H1 (cell line): ENCODE results near the gene ZNF469. TPM values are rescaled to one million over a fixed set of nuclear protein-coding genes. Genes with fewer than 3 reads are reported as not detected.

ENCODE experiments used
- CTCF ChIA-PET: fragments of 300-600 bp; sonication (Branson Sonifier 250); formaldehyde crosslinking; loops from one replicate; lab custom pipeline; 2021; ENCODE audit not compliant: partially characterized antibody; lab: Charles Lee
- POLR2A ChIA-PET: fragments of 300-600 bp; sonication (Branson Sonifier 250); formaldehyde crosslinking; loops from one replicate; lab custom pipeline; 2021; ENCODE audit warnings: inconsistent platforms; ENCODE audit not compliant: partially characterized antibody; lab: Charles Lee
- DNase-seq, 2 experiments: peaks; one replicate each; pipeline versions ENCODE4 v3.0.0 to v3.0.0-alpha.2; 2010 to 2022; ENCODE audit warnings: low spot score in 2 of 2, low read depth in 1 of 2, mixed read lengths in 1 of 2
- FAIRE-seq: peaks from 2 replicates; lab custom pipeline; 2011; peaks lifted over from hg19 to GRCh38; lab: Jason Lieb, UNC
- H2AFZ ChIP-seq: 2 replicates; pipeline ENCODE4 v1.8.1; 2012; ENCODE audit warnings: low read length, inconsistent platforms
- H2AK5ac ChIP-seq: 2 replicates; pipeline ENCODE4 v1.6.1; 2013; ENCODE audit warnings: low read depth, low read length
- H2BK120ac ChIP-seq: replicated peaks from 2 replicates; pipeline ENCODE3; 2013; ENCODE audit warnings: low read depth, low read length, inconsistent platforms
- H2BK12ac ChIP-seq: 2 replicates; pipeline ENCODE4 v1.6.1; 2013; ENCODE audit warnings: low read depth, low read length
- H2BK15ac ChIP-seq: 2 replicates; pipeline ENCODE4 v1.6.1; 2013; ENCODE audit warnings: low read length
- H2BK20ac ChIP-seq: 2 replicates; pipeline ENCODE4 v1.6.1; 2013; ENCODE audit warnings: low read length
- H2BK5ac ChIP-seq: 2 replicates; pipeline ENCODE4 v1.6.1; 2013; ENCODE audit warnings: low read depth, low read length
- H3K14ac ChIP-seq: 2 replicates; pipeline ENCODE4 v1.6.1; 2013; ENCODE audit warnings: inconsistent platforms; ENCODE audit not compliant: insufficient read length
- H3K18ac ChIP-seq: 2 replicates; pipeline ENCODE4 v1.6.1; 2013; ENCODE audit warnings: low read length; ENCODE audit errors: extremely low read depth
- H3K23ac ChIP-seq: 2 replicates; pipeline ENCODE4 v1.6.1; 2013; ENCODE audit warnings: inconsistent platforms; ENCODE audit not compliant: insufficient read length
- H3K23me2 ChIP-seq: 2 replicates; pipeline ENCODE4 v1.6.1; 2013; ENCODE audit warnings: low read depth, low read length
- H3K27ac ChIP-seq: 2 replicates; pipeline ENCODE4 v1.6.1; 2011; ENCODE audit warnings: low read depth, low read length, inconsistent platforms
- H3K27me3 ChIP-seq, 4 experiments: replicated peaks in 1 of 4; 1 replicate in 1 of 4; 2 replicates in 3 of 4; pipeline versions ENCODE4 v1.6.1 to v1.8.1; 2011 to 2013; ENCODE audit warnings: low read length in 3 of 4, mild to moderate bottlenecking in 3 of 4, inconsistent platforms in 2 of 4, mixed read lengths in 2 of 4, moderate library complexity in 1 of 4; ENCODE audit not compliant: control insufficient read depth in 3 of 4, insufficient read depth in 3 of 4; ENCODE audit errors: extremely low read depth in 1 of 4
- H3K36me3 ChIP-seq, 4 experiments: 2 replicates each; pipeline versions ENCODE4 v1.6.1 to v1.8.1; 2011 to 2013; ENCODE audit warnings: mild to moderate bottlenecking in 4 of 4, low read length in 3 of 4, moderate library complexity in 2 of 4, control low read depth in 1 of 4, inconsistent platforms in 1 of 4; ENCODE audit not compliant: insufficient read depth in 4 of 4, control insufficient read depth in 2 of 4
- H3K4ac ChIP-seq: replicated peaks from 2 replicates; pipeline ENCODE3; 2013; ENCODE audit warnings: low read length, low read depth, mixed read lengths, inconsistent platforms; ENCODE audit not compliant: insufficient read length
- H3K4me1 ChIP-seq, 4 experiments: replicated peaks in 1 of 4; 1 replicate in 1 of 4; 2 replicates in 3 of 4; pipeline versions ENCODE4 v1.6.1 to v1.8.1; 2011 to 2013; ENCODE audit warnings: low read length in 3 of 4, inconsistent platforms in 2 of 4, mixed read lengths in 1 of 4; ENCODE audit not compliant: insufficient read depth in 4 of 4, control insufficient read depth in 3 of 4
- H3K4me2 ChIP-seq, 2 experiments: 2 replicates each; pipeline versions ENCODE4 v1.6.1 to v1.8.1; 2011 to 2013; ENCODE audit warnings: low read depth in 2 of 2, low read length in 2 of 2, control low read depth in 1 of 2, inconsistent platforms in 1 of 2, mild to moderate bottlenecking in 1 of 2; ENCODE audit not compliant: insufficient read depth in 1 of 2
- H3K4me3 ChIP-seq, 4 experiments: fragments of 200-600, 300-600 bp in 1 of 4; sonication (generic), shearing (Covaris generic), sonication (Bioruptor Twin) in 1 of 4; 2 replicates each; pipeline versions ENCODE4 v1.5.1 to v1.8.1; 2011 to 2016; ENCODE audit warnings: low read length in 4 of 4, low read depth in 3 of 4, control low read depth in 2 of 4, inconsistent platforms in 2 of 4, mild to moderate bottlenecking in 2 of 4, mixed read lengths in 1 of 4, moderate library complexity in 1 of 4; ENCODE audit not compliant: insufficient read depth in 2 of 4; ENCODE audit errors: extremely low read depth in 1 of 4
- H3K56ac ChIP-seq: replicated peaks from 2 replicates; pipeline ENCODE3; 2013; ENCODE audit warnings: low read depth, mild to moderate bottlenecking, mixed read lengths, low read length, inconsistent platforms; ENCODE audit not compliant: insufficient read length
- H3K79me1 ChIP-seq: 2 replicates; pipeline ENCODE4 v1.6.1; 2013; ENCODE audit warnings: low read depth, low read length, control low read depth
- H3K79me2 ChIP-seq, 2 experiments: 2 replicates each; pipeline versions ENCODE4 v1.6.1 to v1.8.1; 2012 to 2013; ENCODE audit warnings: low read length in 2 of 2, mild to moderate bottlenecking in 2 of 2, inconsistent platforms in 1 of 2; ENCODE audit not compliant: insufficient read depth in 2 of 2, control insufficient read depth in 1 of 2
- H3K9ac ChIP-seq, 4 experiments: replicated peaks in 1 of 4; 1 replicate in 1 of 4; 2 replicates in 3 of 4; pipeline versions ENCODE4 v1.6.1 to v1.8.1; 2011 to 2013; ENCODE audit warnings: low read depth in 3 of 4, low read length in 3 of 4, control low read depth in 2 of 4, mild to moderate bottlenecking in 2 of 4, moderate library complexity in 2 of 4, inconsistent platforms in 1 of 4; ENCODE audit errors: extremely low read depth in 1 of 4
- H3K9me3 ChIP-seq, 2 experiments: 2 replicates each; pipeline versions ENCODE4 v1.6.1 to v1.8.1; 2012 to 2013; ENCODE audit warnings: mild to moderate bottlenecking in 2 of 2, moderate library complexity in 2 of 2, control low read depth in 1 of 2, inconsistent platforms in 1 of 2, low read depth in 1 of 2, low read length in 1 of 2, mixed read lengths in 1 of 2; ENCODE audit not compliant: insufficient read depth in 2 of 2
- H4K20me1 ChIP-seq, 2 experiments: replicated peaks in 1 of 2; 2 replicates each; pipeline versions ENCODE3 to v1.8.1; 2011 to 2013; ENCODE audit warnings: inconsistent platforms in 2 of 2, low read length in 2 of 2, mild to moderate bottlenecking in 1 of 2; ENCODE audit not compliant: insufficient read depth in 2 of 2, control insufficient read depth in 1 of 2
- H4K5ac ChIP-seq: 2 replicates; pipeline ENCODE4 v1.6.1; 2013; ENCODE audit warnings: low read length, low read depth, mixed read lengths, inconsistent platforms; ENCODE audit not compliant: insufficient read length
- H4K8ac ChIP-seq: 2 replicates; pipeline ENCODE4 v1.8.0; 2013; ENCODE audit warnings: mild to moderate bottlenecking, moderate library complexity, low read length, inconsistent platforms; ENCODE audit not compliant: insufficient read depth; ENCODE audit errors: extremely low read depth
- H4K91ac ChIP-seq: replicated peaks from 2 replicates; pipeline ENCODE3; 2013; ENCODE audit warnings: low read length, mixed read lengths, inconsistent platforms; ENCODE audit not compliant: insufficient read length
- BCL11A ChIP-seq, 2 experiments: IDR thresholded peaks; one replicate each; pipeline ENCODE4 v1.6.1; 2011; ENCODE audit warnings: low read depth in 2 of 2, low read length in 2 of 2, mild to moderate bottlenecking in 2 of 2
- CEBPB ChIP-seq: IDR thresholded peaks from 2 replicates; pipeline ENCODE4 v1.6.1; 2012; ENCODE audit warnings: low read depth, low read length
- CREB1 ChIP-seq: IDR thresholded peaks from 2 replicates; pipeline ENCODE4 v1.6.1; 2012; ENCODE audit warnings: inconsistent platforms
- CTBP2 ChIP-seq: IDR thresholded peaks from 2 replicates; pipeline ENCODE4 v1.7.0; 2011; ENCODE audit warnings: borderline replicate concordance, mild to moderate bottlenecking, moderate library complexity, mixed read lengths, low read length; ENCODE audit not compliant: insufficient read depth, insufficient read length
- EP300 ChIP-seq, 2 experiments: IDR thresholded peaks; 1 replicate in 1 of 2; 2 replicates in 1 of 2; pipeline ENCODE4 v1.6.1; 2011 to 2012; ENCODE audit warnings: low read depth in 2 of 2, low read length in 2 of 2, mild to moderate bottlenecking in 2 of 2, borderline replicate concordance in 1 of 2, inconsistent platforms in 1 of 2, moderate library complexity in 1 of 2
- FOSL1 ChIP-seq: IDR thresholded peaks from 2 replicates; pipeline ENCODE4 v1.6.1; 2011; ENCODE audit warnings: mild to moderate bottlenecking, low read depth, low read length, moderate library complexity; ENCODE audit not compliant: insufficient read depth
- JUND ChIP-seq: IDR thresholded peaks from 2 replicates; pipeline ENCODE4 v1.6.1; 2011; ENCODE audit warnings: mild to moderate bottlenecking, improper control_type of control experiment, low read length
- KDM5A ChIP-seq: fragments of 200-600 bp; IDR thresholded peaks from 2 replicates; pipeline ENCODE4 v1.7.1; 2012; ENCODE audit warnings: mild to moderate bottlenecking, low read length, inconsistent platforms, mixed read lengths
- RXRA ChIP-seq: IDR thresholded peaks from 2 replicates; pipeline ENCODE4 v1.6.1; 2011; ENCODE audit warnings: low read depth, mild to moderate bottlenecking, low read length, moderate library complexity; ENCODE audit not compliant: insufficient read depth
- SIN3A ChIP-seq, 2 experiments: IDR thresholded peaks in 1 of 2; conservative IDR thresholded peaks in 1 of 2; 2 replicates each; pipeline ENCODE4 v1.6.1; 2011 to 2012; ENCODE audit warnings: low read length in 2 of 2, improper control_type of control experiment in 1 of 2, low read depth in 1 of 2, mild to moderate bottlenecking in 1 of 2
- SRF ChIP-seq: IDR thresholded peaks from 2 replicates; pipeline ENCODE4 v1.6.1; 2011; ENCODE audit warnings: mild to moderate bottlenecking, low read depth, low read length, moderate library complexity
- WGBS, 2 experiments: shearing (Covaris generic) in 1 of 2; methylation state at CpG; one replicate each; pipeline versions ENCODE4 v1.1.6 to v1.1.7; 2013 to 2015; ENCODE audit warnings: low lambda C conversion rate in 2 of 2, mixed read lengths in 2 of 2, inconsistent platforms in 1 of 2, low coverage in 1 of 2, missing lambda C conversion rate in 1 of 2; ENCODE audit not compliant: insufficient replicate concordance in 2 of 2, insufficient coverage in 1 of 2, insufficient read length in 1 of 2; ENCODE audit errors: extremely low coverage in 1 of 2, missing lambda C conversion rate in 1 of 2; 5-methylcytosine and 5-hydroxymethylcytosine counted together
- polyA plus RNA-seq, 7 experiments: library from polyadenylated mRNA; depleted of rRNA in 3 of 7; stranded (reverse) in 5 of 7; unstranded in 2 of 7; fragments of >200 nt in 5 of 7; fragments of 200-250 nt in 2 of 7; gene quantifications; 1 replicate in 5 of 7; 2 replicates in 1 of 7; 4 replicates in 1 of 7; pipeline versions ENCODE4 v1.2.1 to v1.2.3, GENCODE V29; 2011 to 2013; ENCODE audit warnings: missing spikeins in 2 of 7, mixed read lengths in 2 of 7
- total RNA-seq: library from RNA; stranded (reverse); fragmentation: NEBNext Ultra II Directional; extraction: Animal tissue kit (Norgen Biotek cat#: 25700); gene quantifications from 2 replicates; pipeline ENCODE4 v1.2.1, GENCODE V29; 2021

Gene ZNF469
- total and polyA plus RNA-seq, 2 of the 8 experiments (the other 6 are each of a cell fraction or from before 2014, with no cell fraction given), result 0.30 to 1.8 TPM

DNA sequence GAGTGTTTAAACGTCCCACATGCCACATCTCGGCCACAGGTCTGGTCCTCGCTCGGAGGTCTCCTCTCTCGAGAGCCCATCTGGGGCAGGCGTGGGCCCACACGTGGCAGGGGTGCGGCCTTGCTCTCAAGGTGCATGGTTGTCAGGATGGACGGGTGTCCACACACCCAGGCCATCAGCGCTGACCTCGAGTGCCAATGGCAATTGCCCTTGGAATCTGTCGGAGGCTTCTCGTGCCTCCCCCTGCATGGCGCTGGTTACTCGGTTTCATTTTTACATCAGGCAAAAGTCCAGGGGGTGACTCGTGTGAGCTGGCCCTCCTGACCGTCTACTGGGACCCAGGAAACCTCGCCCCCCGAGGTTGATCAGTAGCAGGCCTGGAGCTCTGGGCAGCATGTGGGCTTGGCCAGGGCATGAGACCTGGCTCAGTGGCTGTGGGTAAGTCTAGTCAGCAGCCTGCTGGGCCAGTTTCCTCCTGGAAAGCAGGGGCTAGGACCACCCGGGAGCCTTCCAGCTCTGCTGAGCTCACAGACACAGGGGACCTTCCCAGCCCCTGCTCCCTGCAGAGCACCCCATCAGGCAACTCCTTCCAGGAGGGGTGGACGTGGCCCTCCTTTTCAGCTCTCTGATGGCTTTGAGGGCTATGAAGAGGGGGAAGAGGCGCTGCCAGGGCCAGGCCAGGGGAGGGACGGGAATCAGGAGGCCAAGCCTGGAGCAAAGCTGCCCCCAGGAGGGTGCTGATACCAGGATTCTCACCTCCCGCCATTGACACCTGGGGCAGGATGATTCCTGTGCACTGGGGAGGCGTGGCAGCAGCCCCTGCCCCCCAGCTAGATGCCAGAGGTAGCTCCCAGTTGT, 3.7 kb upstream of the ZNF469 start:
- Histone ChIP-seq H4K20me1 (peaks cover 0 to 14% of the 10 kb centered on the region in 2 experiments), H2BK120ac (no peak overlapping the region), H4K5ac (no peak overlapping the region), H3K14ac (no peak overlapping the region), H3K18ac (no peak overlapping the region), H3K36me3 (no peaks in the 10 kb centered on the region), H3K56ac (no peak overlapping the region), H2BK5ac (no peak overlapping the region), H4K8ac (no peak overlapping the region), H3K27me3 (peaks cover 10 to 23% (median 19%) of the 10 kb centered on the region in 4 experiments), H3K4me2 (no peak overlapping the region), H3K23ac (no peak overlapping the region), H2BK20ac (no peak overlapping the region), H3K9me3 (0 out of 4 replicates have a peak, but pooled peaks cover 0 to 6% of the 10 kb centered on the region in 2 experiments), H4K91ac (no peak overlapping the region), H2AFZ (no peak overlapping the region), H3K27ac (no peak overlapping the region), H3K23me2 (peaks cover 10% of the 10 kb centered on the region), H2AK5ac (no peak overlapping the region), H2BK12ac (no peak overlapping the region), H3K79me2 (no peaks in the 10 kb centered on the region), H3K9ac (no peak overlapping the region), H3K4ac (no peak overlapping the region), H3K4me3 (no peak overlapping the region), H3K4me1 (peaks cover 6 to 23% (median 17%) of the 10 kb centered on the region in 4 experiments), H3K79me1 (no peaks in the 10 kb centered on the region), H2BK15ac (no peak overlapping the region)
- FAIRE-seq (no peak), DNase-seq (no peak)
- 88% methylated on average over 24 of the region's 25 CpGs; no CpG with 5 or more reads in 1 of the 2 experiments for whole genome bisulfite sequencing, 2 experiments
- POLR2A ChIA-PET, result interaction anchor here (0.7 kb wide), 1 partner anchor 55 kb away, joined by 3 read pairs; no protein-coding TSS in a partner anchor
- CTCF ChIA-PET, result interaction anchor here (1.2 to 2.1 kb wide), 4 partner anchors 11 to 183 kb away, joined by 4 to 6 read pairs (median 5); no protein-coding TSS in a partner anchor
- TF ChIP-seq JUND (no peak), RXRA (no peak), CTBP2 (no peak), SRF (no peak), EP300 (IDR thresholded peaks at IDR 0.05; ENCODE audit: borderline replicate concordance in 1 of 2, low read depth in 2 of 2, low read length in 2 of 2) (no peak), CREB1 (no peak), FOSL1 (no peak), CEBPB (no peak), KDM5A (no peak), SIN3A (conservative IDR thresholded peaks at IDR 0.05 in 1 of 2, IDR thresholded peaks at IDR 0.05 in 1 of 2; ENCODE audit: low read depth in 1 of 2, low read length in 2 of 2) (no peak), BCL11A (IDR thresholded peaks at IDR 0.05; ENCODE audit: low read depth in 2 of 2, low read length in 2 of 2) (no peak)
